ENCODE data around the gene MN1. TPM values are rescaled to one million over a fixed set of nuclear protein-coding genes. Genes with fewer than 3 reads are reported as not detected.

The MN1 gene
- total and polyA plus RNA-seq, 8 donors, result 0.50 to 6.4 (median 2.8) TPM

GRCh38 chr22:27795696-27796517, 5.6 kb downstream of the MN1 start:
- no peaks in the 10 kb centered on the region for H3K36me3 ChIP-seq
- DNase-seq, result no peak
- peak overlapping the region in 4 of 5 donors; percentile 54 to 85 (median 68) for H3K27ac ChIP-seq
- TF ChIP-seq POLR2AphosphoS5 (IDR thresholded peaks at IDR 0.05), result no peak
- no peak for TF ChIP-seq CTCF (IDR thresholded peaks at IDR 0.05)
- no peak for TF ChIP-seq POLR2A (IDR thresholded peaks at IDR 0.05)
- no peak for TF ChIP-seq EP300 (IDR thresholded peaks at IDR 0.05)
- peak overlapping the region in 3 of 4 donors; percentile 77 to 81 (median 79) for H3K4me3 ChIP-seq
- intact Hi-C loops (cut with DNase I; ENCODE audit: low total_unique reads), result no loop called here
- 50 to 65% (median 62%) methylated on average over 15 of the region's 15 CpGs for WGBS, 5 donors
- H3K4me1 ChIP-seq, result peaks cover 25 to 75% (median 56%) of the 10 kb centered on the region in 4 donors
- H3K27me3 ChIP-seq, result peaks cover 0 to 41% (median 31%) of the 10 kb centered on the region in 3 donors
- H3K9me3 ChIP-seq, result no peaks in the 10 kb centered on the region

GRCh38 chr22:27795053-27795452, 6.5 kb downstream of the MN1 start:
- no peak for DNase-seq
- Histone ChIP-seq H3K4me1 (peaks cover 17 to 69% (median 49%) of the 10 kb centered on the region in 4 donors), H3K9me3 (no peaks in the 10 kb centered on the region), H3K4me3 (peak overlapping the region in 3 of 4 donors; percentile 13 to 81 (median 79)), H3K27me3 (peaks cover 0 to 33% (median 22%) of the 10 kb centered on the region in 3 donors), H3K27ac (peak overlapping the region in 4 of 5 donors; percentile 47 to 85 (median 68)), H3K36me3 (no peaks in the 10 kb centered on the region)
- TF ChIP-seq CTCF (IDR thresholded peaks at IDR 0.05) (no peak), EP300 (IDR thresholded peaks at IDR 0.05) (no peak), POLR2AphosphoS5 (IDR thresholded peaks at IDR 0.05) (no peak), POLR2A (IDR thresholded peaks at IDR 0.05) (no peak)
- intact Hi-C loops (cut with DNase I; ENCODE audit: low total_unique reads), result no loop called here
- WGBS, 5 donors, result 77 to 84% (median 78%) methylated on average over 13 to 14 of the region's 14 CpGs

- intact Hi-C loops (cut with DNase I; ENCODE audit: low total_unique reads), result no loop called here
- Histone ChIP-seq H3K36me3 (no peaks in the 10 kb centered on the region), H3K27me3 (peaks cover 0 to 25% (median 14%) of the 10 kb centered on the region in 3 donors), H3K9me3 (no peaks in the 10 kb centered on the region), H3K4me1 (peaks cover 9 to 61% (median 40%) of the 10 kb centered on the region in 4 donors), H3K4me3 (peak overlapping the region in 1 of 4 donors; percentile 81), H3K27ac (peak overlapping the region in 4 of 5 donors; percentile 47 to 85 (median 68))
- WGBS, 5 donors, result 54 to 88% (median 77%) methylated on average over 5 of the region's 5 CpGs
- no peak for DNase-seq
- no peak for TF ChIP-seq CTCF (IDR thresholded peaks at IDR 0.05)
- TF ChIP-seq POLR2A (IDR thresholded peaks at IDR 0.05), result no peak
- TF ChIP-seq POLR2AphosphoS5 (IDR thresholded peaks at IDR 0.05), result no peak
- TF ChIP-seq EP300 (IDR thresholded peaks at IDR 0.05), result no peak
Measured at GRCh38 chr22:27794226-27794625, 7.3 kb downstream of the MN1 start.

GRCh38 chr22:27793576-27793975, 8.0 kb downstream of the MN1 start:
- H3K27ac ChIP-seq, result peak overlapping the region in 2 of 5 donors; percentile 35 to 85
- H3K27me3 ChIP-seq, result peaks cover 0 to 18% (median 7%) of the 10 kb centered on the region in 3 donors
- H3K36me3 ChIP-seq, result no peaks in the 10 kb centered on the region
- no peak overlapping the region for H3K4me3 ChIP-seq
- H3K9me3 ChIP-seq, result no peaks in the 10 kb centered on the region
- DNase-seq, result no peak
- WGBS, 5 donors, result 76 to 92% (median 85%) methylated on average over 12 of the region's 12 CpGs
- H3K4me1 ChIP-seq, result peaks cover 2 to 55% (median 34%) of the 10 kb centered on the region in 4 donors
- TF ChIP-seq CTCF (IDR thresholded peaks at IDR 0.05), result no peak
- intact Hi-C loops (cut with DNase I; ENCODE audit: low total_unique reads), result no loop called here
